Rectal smooth muscle tissue (tissue), 1 donor: ENCODE results near the gene SLC16A13.
"Not testable (repeated sequence)": the region's sequence is repeated elsewhere in the genome, so short reads cannot be mapped to it uniquely, and the experiment has no call there.

Experiments used
- H3K27ac ChIP-seq: one replicate; pipeline ENCODE4 v1.7.0; 2013; ENCODE audit warnings: low read depth, low read length, inconsistent platforms
- H3K27me3 ChIP-seq: one replicate; pipeline ENCODE4 v1.7.0; 2013; ENCODE audit warnings: low read length; ENCODE audit not compliant: control insufficient read depth, insufficient read depth
- H3K36me3 ChIP-seq: one replicate; pipeline ENCODE4 v1.7.0; 2013; ENCODE audit warnings: low read length; ENCODE audit not compliant: control insufficient read depth, insufficient read depth
- H3K4me1 ChIP-seq: one replicate; pipeline ENCODE4 v1.7.0; 2013; ENCODE audit warnings: low read length; ENCODE audit not compliant: control insufficient read depth, insufficient read depth
- H3K4me3 ChIP-seq: one replicate; pipeline ENCODE4 v1.7.0; 2013; ENCODE audit warnings: low read length
- H3K9ac ChIP-seq: one replicate; pipeline ENCODE4 v1.7.0; 2013; ENCODE audit warnings: low read length

Gene SLC16A13

DNA sequence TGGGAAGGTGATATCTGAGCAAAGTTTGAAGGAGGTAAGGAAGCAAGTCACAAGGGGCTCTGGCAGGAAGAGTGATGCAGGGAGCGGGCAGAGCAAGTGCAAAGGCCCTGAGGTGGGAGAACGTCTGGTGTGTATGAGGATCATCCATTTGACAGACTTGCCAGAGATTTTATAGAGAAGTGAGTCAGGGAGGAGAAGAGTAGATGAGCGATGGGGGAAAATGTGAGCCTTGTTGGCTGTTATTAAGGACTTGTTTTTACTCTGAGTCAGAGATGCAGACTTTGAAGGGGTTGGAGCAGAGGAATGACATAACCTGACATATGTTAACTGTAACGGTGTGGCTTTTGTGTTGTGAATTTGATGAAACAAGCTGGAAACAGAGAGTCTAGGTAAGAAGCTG is 47.8 kb downstream of the SLC16A13 start:
- no peaks in the 10 kb centered on the region for H3K36me3 ChIP-seq
- H3K27me3 ChIP-seq = no peaks in the 10 kb centered on the region
- no peak overlapping the region for H3K4me3 ChIP-seq
- H3K27ac ChIP-seq = no peak overlapping the region
- H3K4me1 ChIP-seq = no peaks in the 10 kb centered on the region
- no peak overlapping the region for H3K9ac ChIP-seq

DNA sequence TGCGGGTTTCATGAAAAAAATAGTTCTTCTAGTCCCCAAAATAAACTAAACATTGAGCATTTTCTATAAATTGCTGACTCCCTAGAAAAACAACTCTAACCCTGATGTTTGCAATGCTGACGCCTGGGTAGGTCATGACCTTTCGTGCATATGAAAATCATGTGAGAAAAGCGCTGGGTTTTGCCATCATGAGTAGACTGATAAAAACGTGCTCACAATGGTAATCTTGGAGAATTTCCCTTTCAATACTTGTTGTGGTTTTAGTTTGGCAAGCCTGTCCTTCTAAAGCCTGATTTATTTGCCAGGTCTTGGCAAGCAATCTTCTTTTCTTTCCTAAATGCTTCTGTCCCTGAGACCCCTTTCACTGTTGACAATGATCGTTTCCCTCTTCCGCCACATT is 48.3 kb downstream of the SLC16A13 start:
- H3K4me1 ChIP-seq = no peaks in the 10 kb centered on the region
- no peaks in the 10 kb centered on the region for H3K27me3 ChIP-seq
- H3K4me3 ChIP-seq = no peak overlapping the region
- H3K27ac ChIP-seq = no peak overlapping the region
- H3K36me3 ChIP-seq = no peaks in the 10 kb centered on the region
- no peak overlapping the region for H3K9ac ChIP-seq

DNA sequence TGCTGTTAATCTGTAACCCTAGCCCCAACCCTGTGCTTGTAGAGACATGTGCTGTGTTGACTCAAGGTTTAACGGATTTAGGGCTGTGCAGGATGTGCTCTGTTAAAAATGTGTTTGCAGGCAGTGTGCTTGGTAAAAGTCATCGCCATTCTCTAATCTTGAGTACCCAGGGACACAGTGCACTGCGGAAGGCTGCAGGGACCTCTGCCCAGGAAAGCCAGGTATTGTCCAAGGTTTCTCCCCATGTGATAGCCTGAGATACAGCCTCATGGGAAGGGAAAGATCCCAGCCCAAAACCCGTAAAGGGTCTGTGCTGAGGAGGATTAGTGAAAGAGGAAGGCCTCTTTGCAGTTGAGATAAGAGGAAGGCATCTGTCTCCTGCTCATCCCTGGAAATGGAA is 52.6 kb downstream of the SLC16A13 start:
- H3K9ac ChIP-seq, H3K36me3 ChIP-seq, H3K27ac ChIP-seq, H3K4me1 ChIP-seq, H3K4me3 ChIP-seq, H3K27me3 ChIP-seq: not testable (repeated sequence)

DNA sequence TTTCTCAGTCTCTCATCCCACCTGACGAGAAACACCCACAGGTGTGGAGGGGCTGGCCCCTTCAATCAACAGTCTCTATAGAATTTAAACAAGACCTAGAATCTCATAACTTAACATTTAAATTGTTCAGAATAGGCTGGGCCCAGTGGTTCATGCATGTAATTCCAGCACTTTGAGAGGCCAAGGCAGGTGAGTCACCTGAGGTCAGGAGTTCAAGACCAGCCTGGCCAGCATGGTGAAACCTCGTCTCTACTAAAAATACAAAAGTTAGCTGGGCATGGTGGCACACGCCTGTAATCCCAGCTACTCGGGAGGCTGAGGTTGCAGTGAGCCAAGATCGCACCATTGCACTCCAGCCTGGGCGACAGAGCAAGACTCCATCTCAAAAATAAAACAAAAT is 53.8 kb downstream of the SLC16A13 start:
- H3K9ac ChIP-seq, H3K27me3 ChIP-seq, H3K27ac ChIP-seq, H3K4me3 ChIP-seq, H3K4me1 ChIP-seq, H3K36me3 ChIP-seq: not testable (repeated sequence)
